AG20443 (cell line): Measurements from ENCODE around the gene PCNX2.
A peak's percentile ranks its signal among the peaks of the same experiment; 100 is the strongest.

ENCODE experiments used
- DNase-seq: peaks from one replicate; pipeline ENCODE4 v3.0.0; 2012; ENCODE audit warnings: low spot score, mixed read lengths

The PCNX2 gene

GRCh38 chr1:233295237-233295974 lies at the start of gene PCNX2:
Gene PCNX2, minus strand, starts transcription at chr1:233295725. Its CDS starts 247 bp downstream, at chr1:233295478.
- DNase-seq, result peak; percentile 90

- DNase-seq, result no peak
Observed at GRCh38 chr1:233343262-233343661, 47.7 kb upstream of the PCNX2 start.

- DNase-seq, result no peak
Observed at GRCh38 chr1:233342086-233342485, 46.6 kb upstream of the PCNX2 start.

- no peak for DNase-seq
Observed at GRCh38 chr1:233340966-233341516, 45.5 kb upstream of the PCNX2 start.

GRCh38 chr1:233340031-233340555 lies 44.6 kb upstream of the PCNX2 start:
- no peak for DNase-seq

GRCh38 chr1:233338102-233338501 lies 42.6 kb upstream of the PCNX2 start:
- DNase-seq, result no peak

DNA sequence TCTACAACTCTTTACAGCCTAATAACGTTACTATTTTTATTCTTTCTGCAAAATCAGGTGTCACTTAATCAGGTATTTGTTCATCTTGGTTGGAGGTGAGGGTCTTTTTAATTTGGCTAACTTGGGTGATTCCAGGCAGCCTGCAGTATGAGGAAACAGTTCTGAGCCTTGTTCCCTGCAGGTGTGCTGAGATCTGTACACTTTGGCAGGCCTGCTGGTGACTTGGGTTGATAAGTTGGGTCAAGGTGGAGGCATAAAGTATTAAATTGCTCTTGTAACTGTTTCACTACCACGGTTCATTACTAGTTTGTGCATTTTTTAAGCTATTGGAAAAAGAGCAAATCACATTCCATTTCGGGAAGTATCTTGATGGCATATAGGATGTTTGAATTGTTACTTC lies 42.0 kb upstream of the PCNX2 start:
- no peak for DNase-seq

GRCh38 chr1:233336554-233337456 lies 41.3 kb upstream of the PCNX2 start:
- no peak for DNase-seq

DNA sequence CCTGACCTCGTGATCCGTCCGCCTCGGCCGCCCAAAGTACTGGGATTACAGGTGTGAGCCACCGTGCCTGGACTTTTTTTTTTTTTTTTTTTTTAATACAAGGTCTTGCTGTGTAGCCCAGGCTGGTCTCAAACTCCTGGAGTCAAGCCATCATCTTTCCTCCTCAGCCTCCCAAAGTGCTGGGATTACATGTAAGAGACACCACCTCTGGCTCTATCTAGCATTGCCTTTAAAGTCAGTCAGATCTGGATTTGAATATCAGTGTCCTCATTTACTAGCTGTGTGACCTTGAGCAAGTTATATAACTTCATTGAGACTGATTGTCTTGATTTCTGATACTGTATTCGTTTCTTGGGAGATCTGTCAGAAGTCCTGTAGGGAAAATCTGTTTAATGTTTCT lies 38.6 kb upstream of the PCNX2 start:
- no peak for DNase-seq

GRCh38 chr1:233333086-233333485 lies 37.6 kb upstream of the PCNX2 start:
- no peak for DNase-seq

DNA sequence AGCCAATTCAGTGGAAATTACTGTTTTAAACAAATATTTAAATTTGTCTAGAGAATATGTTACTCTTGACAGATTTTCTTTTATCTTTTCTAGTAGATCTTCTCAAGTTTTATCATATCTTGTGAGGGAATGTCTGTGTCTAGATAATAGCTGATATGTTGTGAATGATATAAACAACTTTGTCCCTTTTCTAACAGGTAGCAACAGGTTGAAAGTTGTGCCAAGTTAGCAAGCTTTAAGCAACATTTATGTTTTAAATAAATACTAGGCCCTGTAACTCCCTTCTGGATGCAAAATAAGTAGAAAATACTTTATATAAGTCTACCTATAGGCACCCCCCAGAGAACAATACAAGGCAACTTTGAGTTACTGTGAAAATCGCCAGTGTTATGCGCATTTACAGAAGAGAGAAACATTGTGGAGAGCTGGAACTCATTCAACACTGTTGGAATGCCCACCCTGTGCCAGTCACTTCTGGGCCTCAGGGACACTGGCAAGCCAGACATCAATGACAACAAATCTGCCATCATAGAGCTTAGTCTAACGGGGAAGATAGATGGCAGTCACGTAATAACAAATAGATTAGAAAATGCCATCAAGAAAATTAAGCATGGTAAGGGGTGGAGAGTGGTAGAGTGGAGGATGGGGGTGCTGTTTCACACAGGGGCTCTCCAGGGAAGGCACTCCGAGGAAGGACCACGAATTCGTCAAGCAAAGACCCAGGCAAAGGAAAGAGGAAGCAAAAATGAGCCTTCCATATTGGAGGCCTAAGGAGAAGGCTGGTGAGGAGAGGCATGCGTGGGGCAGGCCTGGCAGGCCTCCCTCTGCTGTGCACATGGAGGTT lies 36.4 kb upstream of the PCNX2 start:
- no peak for DNase-seq

GRCh38 chr1:233328142-233328921 lies 32.8 kb upstream of the PCNX2 start:
- DNase-seq, result peak; percentile 26

- peak; percentile 42 for DNase-seq
Observed at GRCh38 chr1:233327651-233328141, 32.2 kb upstream of the PCNX2 start, which contains the start of gene MAP3K21. Gene MAP3K21, plus strand, starts transcription at chr1:233327724. Its CDS starts 305 bp downstream, at chr1:233328029.

GRCh38 chr1:233326811-233327650 lies 31.5 kb upstream of the PCNX2 start:
- peak; percentile 39 for DNase-seq

- DNase-seq, result no peak
Observed at GRCh38 chr1:233326319-233326718, 30.8 kb upstream of the PCNX2 start.

GRCh38 chr1:233323718-233324117 lies 28.2 kb upstream of the PCNX2 start:
- DNase-seq, result no peak

DNA sequence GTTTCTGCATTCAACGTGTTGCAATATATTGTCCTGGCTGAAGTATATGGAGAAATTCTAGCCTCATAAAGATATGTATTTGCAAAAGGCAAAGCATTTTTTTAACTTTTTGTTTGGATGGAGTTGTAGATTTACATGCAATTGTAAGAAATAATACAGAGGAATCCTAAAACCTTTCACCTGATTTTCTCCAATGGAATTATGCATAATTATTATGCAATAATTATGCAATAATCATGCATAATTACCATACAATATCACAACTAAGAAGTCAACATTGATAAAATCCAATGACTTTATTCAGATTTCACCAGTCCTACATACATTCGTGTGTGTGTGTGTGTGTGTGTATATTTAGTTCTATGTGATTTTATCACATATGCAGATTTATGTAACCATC lies 24.5 kb upstream of the PCNX2 start:
- DNase-seq, result no peak

DNA sequence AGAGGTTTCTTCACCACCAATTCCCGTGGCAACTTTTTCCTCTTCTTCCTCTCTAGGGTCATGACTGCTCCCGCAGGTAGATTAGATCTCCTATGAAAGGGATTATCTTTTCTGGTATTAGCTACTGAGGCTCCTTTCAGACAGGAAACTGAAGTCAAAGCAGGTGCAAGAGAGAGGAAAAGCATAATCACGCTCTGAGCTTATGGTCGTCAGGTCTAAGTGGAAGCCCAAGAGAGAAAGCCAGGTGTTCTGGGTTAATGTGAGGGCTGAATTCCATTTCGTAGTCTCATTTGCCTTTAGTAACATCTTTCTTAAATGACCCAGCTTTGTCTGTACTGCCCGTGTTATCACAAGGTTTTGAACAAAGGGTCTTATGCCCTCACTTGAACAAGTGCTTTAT lies 23.7 kb upstream of the PCNX2 start:
- DNase-seq, result no peak

GRCh38 chr1:233316473-233316872 lies 20.9 kb upstream of the PCNX2 start:
- no peak for DNase-seq
